22Rv1 (cell line): ENCODE measurements around the gene RAB1A.
"Not testable (repeated sequence)": the region's sequence is repeated elsewhere in the genome, so short reads cannot be mapped to it uniquely, and the experiment has no call there.

ENCODE experiments used
- CTCF ChIP-seq: fragments of 450-650 bp; IDR thresholded peaks from 2 replicates; pipeline ENCODE4 v1.5.1; 2017; ENCODE audit warnings: mild to moderate bottlenecking
- ZFX ChIP-seq: fragments of 450-650 bp; IDR thresholded peaks from 2 replicates; pipeline ENCODE4 v1.6.1; 2017; ENCODE audit warnings: antibody characterized with exemption, borderline replicate concordance

- not testable (repeated sequence) for TF ChIP-seq CTCF, ZFX
Observed at GRCh38 chr2:65170611-65171477, 40.9 kb upstream of the RAB1A start.
